Measurements from ENCODE around the gene SDK1.
"Not testable (repeated sequence)": the region's sequence is repeated elsewhere in the genome, so short reads cannot be mapped to it uniquely, and the experiment has no call there.

Gene SDK1

GRCh38 chr7:4225361-4225771 lies 924.3 kb downstream of the SDK1 start:
- no peak for DNase-seq (ENCODE audit: low read depth in 2 of 2)

- DNase-seq (ENCODE audit: low read depth in 2 of 2) = no peak
Observed at GRCh38 chr7:4225881-4226523, 925.0 kb downstream of the SDK1 start.

- DNase-seq (ENCODE audit: low read depth in 2 of 2) = no peak
Observed at GRCh38 chr7:4226524-4226882, 925.5 kb downstream of the SDK1 start.

- DNase-seq (ENCODE audit: low read depth in 2 of 2) = no peak
Observed at GRCh38 chr7:4227105-4228010, 926.3 kb downstream of the SDK1 start.

GRCh38 chr7:4230352-4230751 lies 929.3 kb downstream of the SDK1 start:
- no peak for DNase-seq (ENCODE audit: low read depth in 2 of 2)

- no peak for DNase-seq (ENCODE audit: low read depth in 2 of 2)
Observed at GRCh38 chr7:4233146-4233545, 932.1 kb downstream of the SDK1 start.

GRCh38 chr7:4233621-4234497 lies 932.8 kb downstream of the SDK1 start:
- no peak for DNase-seq (ENCODE audit: low read depth in 2 of 2)

- DNase-seq (ENCODE audit: low read depth in 2 of 2) = no peak
Observed at GRCh38 chr7:4234498-4234855, 933.4 kb downstream of the SDK1 start.

GRCh38 chr7:4234886-4235285 lies 933.8 kb downstream of the SDK1 start:
- DNase-seq (ENCODE audit: low read depth in 2 of 2) = no peak

GRCh38 chr7:4235596-4235995 lies 934.5 kb downstream of the SDK1 start:
- DNase-seq (ENCODE audit: low read depth in 2 of 2) = no peak

GRCh38 chr7:4236389-4236788 lies 935.3 kb downstream of the SDK1 start:
- DNase-seq (ENCODE audit: low read depth in 2 of 2) = no peak

GRCh38 chr7:4236873-4237272 lies 935.8 kb downstream of the SDK1 start:
- not testable (repeated sequence) for DNase-seq (ENCODE audit: low read depth in 2 of 2)

GRCh38 chr7:4237296-4238235 lies 936.5 kb downstream of the SDK1 start:
- DNase-seq (ENCODE audit: low read depth in 2 of 2) = no peak

- DNase-seq (ENCODE audit: low read depth in 2 of 2) = no peak
Observed at GRCh38 chr7:4238861-4239260, 937.8 kb downstream of the SDK1 start.

GRCh38 chr7:4240042-4240441 lies 939.0 kb downstream of the SDK1 start:
- DNase-seq (ENCODE audit: low read depth in 2 of 2) = no peak

GRCh38 chr7:4240520-4241303 lies 939.7 kb downstream of the SDK1 start:
- no peak for DNase-seq (ENCODE audit: low read depth in 2 of 2)

- DNase-seq (ENCODE audit: low read depth in 2 of 2) = no peak
Observed at GRCh38 chr7:4241304-4241612, 940.2 kb downstream of the SDK1 start.

- DNase-seq (ENCODE audit: low read depth in 2 of 2) = no peak
Observed at GRCh38 chr7:4241791-4242190, 940.7 kb downstream of the SDK1 start.

- no peak for DNase-seq (ENCODE audit: low read depth in 2 of 2)
Observed at GRCh38 chr7:4242706-4243105, 941.7 kb downstream of the SDK1 start.

- DNase-seq (ENCODE audit: low read depth in 2 of 2) = no peak
Observed at GRCh38 chr7:4244041-4244440, 943.0 kb downstream of the SDK1 start.

- no peak for DNase-seq (ENCODE audit: low read depth in 2 of 2)
Observed at GRCh38 chr7:4244635-4245034, 943.6 kb downstream of the SDK1 start.

Measured in activated CD4-positive, alpha-beta T cell treated with anti-CD3 and anti-CD28 coated beads for 24 hours (primary cell).